Measurements from ENCODE around the gene BCS1L. TPM values are rescaled to one million over a fixed set of nuclear protein-coding genes. Genes with fewer than 3 reads are reported as not detected.

The BCS1L gene
- total and polyA plus RNA-seq, 9 of the 15 experiments (the other 6 are each of a cell fraction or from before 2014, with no cell fraction given): 37.6 to 103 (median 56.7) TPM

DNA sequence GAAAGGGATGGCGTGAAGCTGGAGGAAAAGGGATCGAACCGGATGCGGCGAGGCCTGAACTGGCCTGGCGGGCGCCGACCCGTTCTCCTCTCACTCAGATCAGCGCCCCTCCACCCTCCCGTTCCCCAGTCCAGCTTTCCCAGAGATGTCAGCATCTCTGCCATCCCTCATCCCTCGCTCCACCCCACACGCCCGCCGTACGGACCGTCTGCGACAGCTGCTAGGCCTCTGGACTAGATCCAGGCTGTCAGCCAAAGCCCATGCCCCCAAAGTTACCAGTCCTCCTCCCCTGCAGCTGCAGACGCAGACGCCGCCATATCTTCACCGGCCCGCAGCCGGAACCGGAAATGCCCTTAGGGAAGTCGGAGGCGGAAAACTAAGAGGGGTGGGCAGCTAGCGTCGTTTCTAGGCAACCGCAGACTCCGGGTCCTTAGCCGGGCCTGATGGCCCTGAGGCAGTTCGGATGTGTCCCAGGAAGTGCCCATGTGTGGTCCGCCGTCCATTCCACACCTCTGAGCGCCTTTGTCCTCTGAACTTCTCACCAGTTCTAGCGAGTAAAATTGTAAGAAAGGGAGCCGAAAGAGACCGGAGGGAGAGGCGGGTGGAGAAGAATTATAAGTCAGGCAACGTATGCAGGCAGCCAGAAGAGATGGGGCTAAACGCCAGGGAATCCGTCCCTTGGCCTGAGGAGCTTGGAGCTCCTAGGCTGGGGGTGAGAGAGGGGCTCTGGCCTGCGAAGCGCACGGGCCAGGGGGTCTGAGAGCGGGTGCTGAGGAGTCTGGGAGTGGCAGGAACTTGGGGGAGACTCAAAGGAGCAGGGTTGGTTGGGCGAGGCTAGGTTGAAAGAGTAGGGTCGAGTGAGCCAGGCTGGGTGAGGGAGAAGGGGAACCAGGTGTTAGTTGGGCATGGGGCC is 12.4 kb downstream of the BCS1L start, which contains the start of the genes RNF25 and STK36 (continued):
- TF ChIP-seq, protein P1, sequence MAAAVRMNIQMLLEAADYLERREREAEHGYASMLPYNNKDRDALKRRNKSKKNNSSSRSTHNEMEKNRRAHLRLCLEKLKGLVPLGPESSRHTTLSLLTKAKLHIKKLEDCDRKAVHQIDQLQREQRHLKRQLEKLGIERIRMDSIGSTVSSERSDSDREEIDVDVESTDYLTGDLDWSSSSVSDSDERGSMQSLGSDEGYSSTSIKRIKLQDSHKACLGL (CRISPR knock-in tag; IDR thresholded peaks at IDR 0.05; ENCODE audit: borderline replicate concordance, poor library complexity, severe bottlenecking): no peak
- TF ChIP-seq ZNF232 (CRISPR knock-in tag; IDR thresholded peaks at IDR 0.05): no peak
- no peak for TF ChIP-seq SRSF3 (IDR thresholded peaks at IDR 0.05; ENCODE audit: insufficient read depth, low read length)
- no peak for TF ChIP-seq SNRNP70 (optimal IDR thresholded peaks at IDR 0.05; ENCODE audit: low read depth, low read length)
- TF ChIP-seq, protein P2, sequence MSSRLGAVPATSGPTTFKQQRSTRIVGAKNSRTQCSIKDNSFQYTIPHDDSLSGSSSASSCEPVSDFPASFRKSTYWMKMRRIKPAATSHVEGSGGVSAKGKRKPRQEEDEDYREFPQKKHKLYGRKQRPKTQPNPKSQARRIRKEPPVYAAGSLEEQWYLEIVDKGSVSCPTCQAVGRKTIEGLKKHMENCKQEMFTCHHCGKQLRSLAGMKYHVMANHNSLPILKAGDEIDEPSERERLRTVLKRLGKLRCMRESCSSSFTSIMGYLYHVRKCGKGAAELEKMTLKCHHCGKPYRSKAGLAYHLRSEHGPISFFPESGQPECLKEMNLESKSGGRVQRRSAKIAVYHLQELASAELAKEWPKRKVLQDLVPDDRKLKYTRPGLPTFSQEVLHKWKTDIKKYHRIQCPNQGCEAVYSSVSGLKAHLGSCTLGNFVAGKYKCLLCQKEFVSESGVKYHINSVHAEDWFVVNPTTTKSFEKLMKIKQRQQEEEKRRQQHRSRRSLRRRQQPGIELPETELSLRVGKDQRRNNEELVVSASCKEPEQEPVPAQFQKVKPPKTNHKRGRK (tag; IDR thresholded peaks at IDR 0.05): no peak
- TF ChIP-seq TSC22D4 (tag; IDR thresholded peaks at IDR 0.05): no peak
- no peak for TF ChIP-seq ZNF785 (CRISPR knock-in tag; IDR thresholded peaks at IDR 0.05)
- peak in 1 of 2 experiments; percentile 35; a peak in 1 of 4 replicates for TF ChIP-seq RCOR1 (IDR thresholded peaks at IDR 0.05; ENCODE audit: borderline replicate concordance in 1 of 2, low read depth in 2 of 2, low read length in 2 of 2)
- TF ChIP-seq, protein P3, sequence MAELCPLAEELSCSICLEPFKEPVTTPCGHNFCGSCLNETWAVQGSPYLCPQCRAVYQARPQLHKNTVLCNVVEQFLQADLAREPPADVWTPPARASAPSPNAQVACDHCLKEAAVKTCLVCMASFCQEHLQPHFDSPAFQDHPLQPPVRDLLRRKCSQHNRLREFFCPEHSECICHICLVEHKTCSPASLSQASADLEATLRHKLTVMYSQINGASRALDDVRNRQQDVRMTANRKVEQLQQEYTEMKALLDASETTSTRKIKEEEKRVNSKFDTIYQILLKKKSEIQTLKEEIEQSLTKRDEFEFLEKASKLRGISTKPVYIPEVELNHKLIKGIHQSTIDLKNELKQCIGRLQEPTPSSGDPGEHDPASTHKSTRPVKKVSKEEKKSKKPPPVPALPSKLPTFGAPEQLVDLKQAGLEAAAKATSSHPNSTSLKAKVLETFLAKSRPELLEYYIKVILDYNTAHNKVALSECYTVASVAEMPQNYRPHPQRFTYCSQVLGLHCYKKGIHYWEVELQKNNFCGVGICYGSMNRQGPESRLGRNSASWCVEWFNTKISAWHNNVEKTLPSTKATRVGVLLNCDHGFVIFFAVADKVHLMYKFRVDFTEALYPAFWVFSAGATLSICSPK (IDR thresholded peaks at IDR 0.05; ENCODE audit: borderline replicate concordance): no peak
- no peak for TF ChIP-seq RBM14 (IDR thresholded peaks at IDR 0.05; ENCODE audit: borderline replicate concordance, insufficient read depth, low read depth, low read length)
- peak; percentile 69; the same call in 1 of the 2 replicates for TF ChIP-seq ELF4 (CRISPR knock-in tag; IDR thresholded peaks at IDR 0.05)
- 0 out of 4 replicates have a peak, but pooled peaks have one; percentile 17 to 34 for TF ChIP-seq NRF1 (conservative IDR thresholded peaks at IDR 0.05 in 1 of 2, IDR thresholded peaks at IDR 0.05 in 1 of 2)
- no peak for TF ChIP-seq TCFL5 (CRISPR knock-in tag; conservative IDR thresholded peaks at IDR 0.05)
- TF ChIP-seq, protein P4, sequence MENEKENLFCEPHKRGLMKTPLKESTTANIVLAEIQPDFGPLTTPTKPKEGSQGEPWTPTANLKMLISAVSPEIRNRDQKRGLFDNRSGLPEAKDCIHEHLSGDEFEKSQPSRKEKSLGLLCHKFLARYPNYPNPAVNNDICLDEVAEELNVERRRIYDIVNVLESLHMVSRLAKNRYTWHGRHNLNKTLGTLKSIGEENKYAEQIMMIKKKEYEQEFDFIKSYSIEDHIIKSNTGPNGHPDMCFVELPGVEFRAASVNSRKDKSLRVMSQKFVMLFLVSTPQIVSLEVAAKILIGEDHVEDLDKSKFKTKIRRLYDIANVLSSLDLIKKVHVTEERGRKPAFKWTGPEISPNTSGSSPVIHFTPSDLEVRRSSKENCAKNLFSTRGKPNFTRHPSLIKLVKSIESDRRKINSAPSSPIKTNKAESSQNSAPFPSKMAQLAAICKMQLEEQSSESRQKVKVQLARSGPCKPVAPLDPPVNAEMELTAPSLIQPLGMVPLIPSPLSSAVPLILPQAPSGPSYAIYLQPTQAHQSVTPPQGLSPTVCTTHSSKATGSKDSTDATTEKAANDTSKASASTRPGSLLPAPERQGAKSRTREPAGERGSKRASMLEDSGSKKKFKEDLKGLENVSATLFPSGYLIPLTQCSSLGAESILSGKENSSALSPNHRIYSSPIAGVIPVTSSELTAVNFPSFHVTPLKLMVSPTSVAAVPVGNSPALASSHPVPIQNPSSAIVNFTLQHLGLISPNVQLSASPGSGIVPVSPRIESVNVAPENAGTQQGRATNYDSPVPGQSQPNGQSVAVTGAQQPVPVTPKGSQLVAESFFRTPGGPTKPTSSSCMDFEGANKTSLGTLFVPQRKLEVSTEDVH (IDR thresholded peaks at IDR 0.05; ENCODE audit: low read depth, partially characterized antibody): peak; percentile 73
- TF ChIP-seq, protein P5, sequence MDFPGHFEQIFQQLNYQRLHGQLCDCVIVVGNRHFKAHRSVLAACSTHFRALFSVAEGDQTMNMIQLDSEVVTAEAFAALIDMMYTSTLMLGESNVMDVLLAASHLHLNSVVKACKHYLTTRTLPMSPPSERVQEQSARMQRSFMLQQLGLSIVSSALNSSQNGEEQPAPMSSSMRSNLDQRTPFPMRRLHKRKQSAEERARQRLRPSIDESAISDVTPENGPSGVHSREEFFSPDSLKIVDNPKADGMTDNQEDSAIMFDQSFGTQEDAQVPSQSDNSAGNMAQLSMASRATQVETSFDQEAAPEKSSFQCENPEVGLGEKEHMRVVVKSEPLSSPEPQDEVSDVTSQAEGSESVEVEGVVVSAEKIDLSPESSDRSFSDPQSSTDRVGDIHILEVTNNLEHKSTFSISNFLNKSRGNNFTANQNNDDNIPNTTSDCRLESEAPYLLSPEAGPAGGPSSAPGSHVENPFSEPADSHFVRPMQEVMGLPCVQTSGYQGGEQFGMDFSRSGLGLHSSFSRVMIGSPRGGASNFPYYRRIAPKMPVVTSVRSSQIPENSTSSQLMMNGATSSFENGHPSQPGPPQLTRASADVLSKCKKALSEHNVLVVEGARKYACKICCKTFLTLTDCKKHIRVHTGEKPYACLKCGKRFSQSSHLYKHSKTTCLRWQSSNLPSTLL (IDR thresholded peaks at IDR 0.05): no peak
- no peak for TF ChIP-seq MIER1 (IDR thresholded peaks at IDR 0.05; ENCODE audit: low read depth)
- TF ChIP-seq STAT5B (CRISPR knock-in tag; IDR thresholded peaks at IDR 0.05): no peak
- TF ChIP-seq TGIF2 (CRISPR knock-in tag; IDR thresholded peaks at IDR 0.05): no peak

Data from K562 (cell line).